Esophagus squamous epithelium (tissue), 5 donors: ENCODE measurements around the gene TMEM139. TPM values are rescaled to one million over a fixed set of nuclear protein-coding genes. Genes with fewer than 3 reads are reported as not detected.

Experiments used
- DNase-seq: peaks from one replicate; lab custom pipeline; 2025; lab: John Stamatoyannopoulos, UW
- H3K27ac ChIP-seq, 4 donors: fragments of 200-600 bp; sonication (generic); one replicate each; pipeline ENCODE4 v1.5.1; 2016 to 2019; ENCODE audit warnings: mild to moderate bottlenecking in 1 of 4
- H3K27me3 ChIP-seq, 4 donors: fragments of 200-600 bp; sonication (generic); 1 replicate in 3 of 4; 2 replicates in 1 of 4; pipeline versions ENCODE4 v1.5.1 to v1.6.0; 2017 to 2021; ENCODE audit warnings: antibody characterized with exemption in 1 of 4
- H3K36me3 ChIP-seq, 3 donors: fragments of 200-600 bp; sonication (generic); one replicate each; pipeline ENCODE4 v1.5.1; 2016 to 2019
- H3K4me1 ChIP-seq, 3 donors: fragments of 200-600 bp; sonication (generic); one replicate each; pipeline ENCODE4 v1.5.1; 2017 to 2019
- H3K4me3 ChIP-seq, 4 donors: fragments of 200-600 bp; sonication (generic); 1 replicate in 3 of 4; 2 replicates in 1 of 4; pipeline ENCODE4 v1.5.1; 2016 to 2019; ENCODE audit warnings: mild to moderate bottlenecking in 2 of 4, moderate library complexity in 1 of 4
- H3K9me3 ChIP-seq, 3 donors: fragments of 200-600 bp; sonication (generic); one replicate each; pipeline ENCODE4 v1.5.1; 2016 to 2019
- POLR2A ChIP-seq, 4 donors: fragments of 450-650 bp; IDR thresholded peaks; one replicate each; pipeline ENCODE4 v1.6.1; 2017; ENCODE audit warnings: antibody characterized with exemption in 4 of 4, mild to moderate bottlenecking in 4 of 4, moderate library complexity in 3 of 4
- WGBS, 2 donors: methylation state at CpG; one replicate each; pipeline ENCODE4 v1.1.5; 2018; 5-methylcytosine and 5-hydroxymethylcytosine counted together
- intact Hi-C: fragments of 100-400 bp; cut with DNase I; formaldehyde crosslinking; loops from one replicate; pipeline ENCODE4 v1.15.0; 2022
- total RNA-seq, 4 donors: library from RNA; depleted of rRNA; stranded (reverse); fragments of >200 nt; gene quantifications; one replicate each; pipeline ENCODE4 v1.1.0, GENCODE V29; 2016
- TF ChIP-seq, protein P1 (sequence below), 6 experiments: fragments of 450-650 bp in 4 of 6; fragments of 200-600 bp in 2 of 6; sonication (generic) in 2 of 6; IDR thresholded peaks; one replicate each; pipeline ENCODE4 v1.5.1; 2016 to 2019; ENCODE audit warnings: antibody characterized with exemption in 6 of 6, mild to moderate bottlenecking in 4 of 6, moderate library complexity in 4 of 6
- donor health status: DM: yes; HTN: yes; CAD: no.

Gene TMEM139
- total RNA-seq, 4 donors from 2014 or later, result 0.15 to 3.6 TPM; not detected in 2

DNA sequence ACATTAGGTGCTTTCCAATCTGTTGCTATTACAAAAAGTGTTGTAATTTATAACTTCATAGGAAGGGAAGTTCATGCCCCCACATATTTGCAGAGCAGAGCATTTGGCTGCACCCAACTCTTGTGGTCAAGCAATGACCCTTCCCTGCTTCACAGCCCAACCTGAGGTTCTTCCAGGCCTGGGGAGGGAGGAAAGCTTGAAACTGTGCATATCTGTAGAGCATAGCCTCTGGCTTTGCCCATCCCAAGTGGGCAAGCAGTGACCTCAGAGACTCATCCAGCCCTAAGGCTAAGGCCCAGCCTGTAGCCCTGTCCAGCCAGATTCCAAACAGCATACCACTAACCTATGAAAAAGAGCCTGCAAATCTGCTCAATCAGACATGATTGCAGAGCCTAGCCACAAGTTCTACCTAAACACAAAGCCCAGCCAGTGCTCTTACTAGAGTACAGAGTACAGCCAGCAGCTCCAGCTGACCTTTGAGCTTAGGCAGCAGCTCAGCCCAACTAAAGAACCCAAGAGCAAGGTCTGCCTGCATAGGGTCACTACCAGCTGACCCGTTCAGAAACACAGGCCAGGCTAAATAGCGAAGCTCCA is 35.9 kb upstream of the TMEM139 start:
- Histone ChIP-seq H3K4me1 (peaks cover 0 to 5% (median 0%) of the 10 kb centered on the region in 3 donors), H3K27me3 (no peaks in the 10 kb centered on the region), H3K4me3 (no peak overlapping the region), H3K27ac (no peak overlapping the region), H3K36me3 (no peaks in the 10 kb centered on the region), H3K9me3 (no peaks in the 10 kb centered on the region)
- DNase-seq, result no peak
- 85 to 100% methylated on average over 1 to 2 of the region's 2 CpGs for WGBS, 2 donors
- TF ChIP-seq, protein P1, sequence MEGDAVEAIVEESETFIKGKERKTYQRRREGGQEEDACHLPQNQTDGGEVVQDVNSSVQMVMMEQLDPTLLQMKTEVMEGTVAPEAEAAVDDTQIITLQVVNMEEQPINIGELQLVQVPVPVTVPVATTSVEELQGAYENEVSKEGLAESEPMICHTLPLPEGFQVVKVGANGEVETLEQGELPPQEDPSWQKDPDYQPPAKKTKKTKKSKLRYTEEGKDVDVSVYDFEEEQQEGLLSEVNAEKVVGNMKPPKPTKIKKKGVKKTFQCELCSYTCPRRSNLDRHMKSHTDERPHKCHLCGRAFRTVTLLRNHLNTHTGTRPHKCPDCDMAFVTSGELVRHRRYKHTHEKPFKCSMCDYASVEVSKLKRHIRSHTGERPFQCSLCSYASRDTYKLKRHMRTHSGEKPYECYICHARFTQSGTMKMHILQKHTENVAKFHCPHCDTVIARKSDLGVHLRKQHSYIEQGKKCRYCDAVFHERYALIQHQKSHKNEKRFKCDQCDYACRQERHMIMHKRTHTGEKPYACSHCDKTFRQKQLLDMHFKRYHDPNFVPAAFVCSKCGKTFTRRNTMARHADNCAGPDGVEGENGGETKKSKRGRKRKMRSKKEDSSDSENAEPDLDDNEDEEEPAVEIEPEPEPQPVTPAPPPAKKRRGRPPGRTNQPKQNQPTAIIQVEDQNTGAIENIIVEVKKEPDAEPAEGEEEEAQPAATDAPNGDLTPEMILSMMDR (IDR thresholded peaks at IDR 0.05), result no peak
- no peak for TF ChIP-seq POLR2A (IDR thresholded peaks at IDR 0.05)
- intact Hi-C loops, result no loop called here

DNA sequence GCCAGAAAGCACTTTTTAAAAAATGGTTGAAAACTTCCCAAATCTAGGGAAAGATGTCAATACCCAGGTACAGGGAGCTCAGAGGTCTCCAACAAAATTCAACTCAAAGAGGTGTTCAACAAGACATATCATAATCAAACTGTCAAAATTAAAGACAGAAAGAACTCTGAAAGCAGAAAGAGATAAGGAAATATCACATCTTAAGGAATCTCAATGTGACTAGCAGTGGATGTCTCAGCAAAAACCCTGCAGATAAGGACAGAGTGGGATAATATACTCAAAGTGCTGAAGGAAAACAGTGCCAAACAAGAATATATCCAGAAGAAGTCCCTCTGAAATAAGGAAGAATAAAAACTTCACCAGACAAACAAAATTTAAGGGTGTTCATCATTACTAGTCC is 34.6 kb upstream of the TMEM139 start:
- DNase-seq, result no peak
- Histone ChIP-seq H3K4me1 (peaks cover 0 to 3% (median 0%) of the 10 kb centered on the region in 3 donors), H3K27ac (no peak overlapping the region), H3K36me3 (no peaks in the 10 kb centered on the region), H3K9me3 (no peaks in the 10 kb centered on the region), H3K4me3 (no peak overlapping the region), H3K27me3 (no peaks in the 10 kb centered on the region)
- TF ChIP-seq, protein P1 (IDR thresholded peaks at IDR 0.05), result no peak
- no peak for TF ChIP-seq POLR2A (IDR thresholded peaks at IDR 0.05)
- intact Hi-C loops, result no loop called here

DNA sequence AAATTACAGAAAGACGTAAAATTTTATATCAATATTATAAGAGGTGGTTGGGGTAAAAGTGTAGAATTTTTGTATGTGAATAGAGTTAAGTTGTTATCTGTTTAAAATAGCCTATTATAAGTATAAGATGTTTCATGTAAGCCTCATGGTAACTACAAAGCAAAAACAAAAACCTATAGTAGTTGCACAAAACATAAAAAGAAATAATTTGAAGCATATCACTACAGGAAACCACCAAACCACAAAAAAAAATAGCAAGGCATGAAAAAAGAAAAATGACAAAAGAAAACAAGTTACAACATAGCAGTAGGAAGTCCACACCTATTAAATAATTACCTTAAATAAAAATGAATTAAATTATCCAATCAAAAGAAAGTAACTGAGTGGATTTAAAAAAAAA is 33.9 kb upstream of the TMEM139 start:
- no peaks in the 10 kb centered on the region for H3K4me1 ChIP-seq
- intact Hi-C loops, result no loop called here
- TF ChIP-seq POLR2A (IDR thresholded peaks at IDR 0.05), result no peak
- TF ChIP-seq, protein P1 (IDR thresholded peaks at IDR 0.05), result no peak
- DNase-seq, result no peak
- H3K4me3 ChIP-seq, result no peak overlapping the region
- no peaks in the 10 kb centered on the region for H3K9me3 ChIP-seq
- 81 to 90% methylated on average over 1 of the region's 1 CpG for WGBS, 2 donors
- no peaks in the 10 kb centered on the region for H3K36me3 ChIP-seq
- H3K27me3 ChIP-seq, result no peaks in the 10 kb centered on the region
- H3K27ac ChIP-seq, result no peak overlapping the region

DNA sequence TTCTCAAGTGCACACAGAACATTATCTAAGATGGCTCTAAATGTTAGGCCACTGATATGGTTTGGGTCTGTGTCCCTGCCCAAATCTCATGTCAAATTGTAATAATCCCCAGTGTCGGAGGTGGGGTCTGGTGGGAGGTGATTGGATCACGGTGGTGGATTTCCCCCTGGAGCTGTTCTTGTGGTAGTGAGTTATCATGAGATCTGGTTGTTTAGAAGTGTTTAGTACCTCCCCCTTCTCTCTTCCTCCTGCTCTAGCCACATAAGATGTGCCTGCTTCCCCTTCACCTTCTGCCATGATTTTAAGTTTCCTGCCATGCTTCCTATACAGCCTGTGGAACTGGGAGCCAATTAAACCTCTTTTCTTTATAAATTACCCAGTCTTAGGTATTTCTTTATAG is 32.8 kb upstream of the TMEM139 start:
- TF ChIP-seq, protein P1 (IDR thresholded peaks at IDR 0.05), result no peak
- TF ChIP-seq POLR2A (IDR thresholded peaks at IDR 0.05), result no peak
- Histone ChIP-seq H3K27ac (no peak overlapping the region), H3K27me3 (no peaks in the 10 kb centered on the region), H3K4me3 (no peak overlapping the region), H3K9me3 (no peaks in the 10 kb centered on the region), H3K4me1 (no peaks in the 10 kb centered on the region), H3K36me3 (no peaks in the 10 kb centered on the region)
- WGBS, 2 donors, result 60 to 83% methylated on average over 2 of the region's 2 CpGs
- intact Hi-C loops, result no loop called here
- no peak for DNase-seq

DNA sequence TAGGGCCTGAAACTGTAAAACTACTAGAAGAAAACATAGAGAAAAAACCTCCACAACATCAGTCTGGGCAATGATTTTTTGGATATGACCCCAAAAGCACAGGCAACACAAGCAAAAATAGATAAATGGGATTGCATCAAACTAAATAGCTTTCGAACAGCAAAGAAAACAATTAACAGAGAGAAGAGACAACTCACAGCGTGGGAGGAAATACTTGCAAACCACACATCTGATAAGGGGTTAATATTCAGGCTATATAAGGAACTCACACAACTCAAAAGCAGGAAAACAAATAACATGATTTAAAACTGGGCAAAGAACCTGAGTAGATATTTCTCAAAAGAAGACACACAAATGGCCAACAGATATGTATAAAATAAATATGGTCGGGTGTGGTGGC is 29.2 kb upstream of the TMEM139 start:
- intact Hi-C loops, result no loop called here
- H3K9me3 ChIP-seq, result no peaks in the 10 kb centered on the region
- H3K4me3 ChIP-seq, result no peak overlapping the region
- no peak for DNase-seq
- no peaks in the 10 kb centered on the region for H3K27me3 ChIP-seq
- H3K4me1 ChIP-seq, result no peaks in the 10 kb centered on the region
- H3K27ac ChIP-seq, result no peak overlapping the region
- TF ChIP-seq, protein P1 (IDR thresholded peaks at IDR 0.05), result no peak
- no peaks in the 10 kb centered on the region for H3K36me3 ChIP-seq
- WGBS, 2 donors, result 78 to 84% methylated on average over 3 of the region's 3 CpGs
